ENCODE results near the gene SAV1. TPM values are rescaled to one million over a fixed set of nuclear protein-coding genes. Genes with fewer than 3 reads are reported as not detected.

Gene SAV1
- polyA plus RNA-seq, 2 of the 4 experiments (the other 2 are of a cell fraction): 20.3 TPM

- no peak for TF ChIP-seq REST (IDR thresholded peaks at IDR 0.05)
- TF ChIP-seq JUN (IDR thresholded peaks at IDR 0.05): no peak
Measured at GRCh38 chr14:50656776-50657175, 11.3 kb downstream of the SAV1 start (continued).

- Histone ChIP-seq H3K4me2 (no peak overlapping the region), H3K9me3 (no peaks in the 10 kb centered on the region), H3K4me1 (no peaks in the 10 kb centered on the region), H3K27ac (no peak overlapping the region), H3K4me3 (no peak overlapping the region)
- FAIRE-seq: no peak
- no peak for TF ChIP-seq CBX8 (IDR thresholded peaks at IDR 0.05)
- TF ChIP-seq JUNB (IDR thresholded peaks at IDR 0.05): no peak
- TF ChIP-seq BHLHE40 (IDR thresholded peaks at IDR 0.05; ENCODE audit: low read depth, low read length): no peak
- TF ChIP-seq MYC (IDR thresholded peaks at IDR 0.05; ENCODE audit: borderline replicate concordance, low read length): no peak
- no peak for TF ChIP-seq FOSL2 (IDR thresholded peaks at IDR 0.05)
- no peak for TF ChIP-seq FOSL2 (CRISPR knock-in tag; IDR thresholded peaks at IDR 0.05)
- no peak for TF ChIP-seq RFX5 (IDR thresholded peaks at IDR 0.05)
- TF ChIP-seq HMGXB4 (CRISPR knock-in tag; IDR thresholded peaks at IDR 0.05; ENCODE audit: borderline replicate concordance): no peak
- TF ChIP-seq GATA3 (IDR thresholded peaks at IDR 0.05; ENCODE audit: borderline replicate concordance): no peak
- TF ChIP-seq CHD2 (IDR thresholded peaks at IDR 0.05; ENCODE audit: low read length, partially characterized antibody): no peak
- no peak for TF ChIP-seq EP300 (IDR thresholded peaks at IDR 0.05)
- no peak for TF ChIP-seq REST (IDR thresholded peaks at IDR 0.05)
- TF ChIP-seq PBX3 (IDR thresholded peaks at IDR 0.05): no peak
- no peak for TF ChIP-seq SMC3 (IDR thresholded peaks at IDR 0.05)
- no peak for TF ChIP-seq KDM5A (IDR thresholded peaks at IDR 0.05)
- DNase-seq (ENCODE audit: low read depth in 1 of 2, low spot score in 1 of 2): no peak
- no peak for ATAC-seq
- ChIA-PET CTCF (interaction anchor here (2.1 kb wide), 1 partner anchor 10 kb away, joined by 11 read pairs; no protein-coding TSS in a partner anchor), POLR2A (no interaction called here)
Measured at GRCh38 chr14:50649691-50650090, 18.4 kb downstream of the SAV1 start.

- H3K4me2 ChIP-seq: no peak overlapping the region
- TF ChIP-seq HOXB13 (CRISPR knock-in tag; IDR thresholded peaks at IDR 0.05; ENCODE audit: low read depth) (no peak), CBX2 (IDR thresholded peaks at IDR 0.05; ENCODE audit: borderline replicate concordance, low read depth) (no peak)
- H3K27ac ChIP-seq: no peak overlapping the region
- DNase-seq (ENCODE audit: low read depth in 1 of 2, low spot score in 1 of 2): no peak
- ChIA-PET CTCF (no interaction called here), POLR2A (no interaction called here)
- H3K9me3 ChIP-seq: no peaks in the 10 kb centered on the region
- no peak for FAIRE-seq
- no peak overlapping the region for H3K4me3 ChIP-seq
- H3K4me1 ChIP-seq: no peaks in the 10 kb centered on the region
- no peak for ATAC-seq
Measured at GRCh38 chr14:50647753-50648152, 20.4 kb downstream of the SAV1 start.
